HG03139 (cell line): ENCODE measurements around the gene ITGA7.

ENCODE experiments used
- ATAC-seq: cut with Tn5 transposase; IDR thresholded peaks from one replicate; pipeline ENCODE4 v1.9.1; 2021; ENCODE audit not compliant: unreplicated experiment

Gene ITGA7

GRCh38 chr12:55736780-55737580, 29.3 kb upstream of the ITGA7 start:
- peak; percentile 35 for ATAC-seq

GRCh38 chr12:55736076-55736475, 28.4 kb upstream of the ITGA7 start:
- ATAC-seq, result no peak

- ATAC-seq, result no peak
Observed at GRCh38 chr12:55734595-55734994, 26.9 kb upstream of the ITGA7 start.

DNA sequence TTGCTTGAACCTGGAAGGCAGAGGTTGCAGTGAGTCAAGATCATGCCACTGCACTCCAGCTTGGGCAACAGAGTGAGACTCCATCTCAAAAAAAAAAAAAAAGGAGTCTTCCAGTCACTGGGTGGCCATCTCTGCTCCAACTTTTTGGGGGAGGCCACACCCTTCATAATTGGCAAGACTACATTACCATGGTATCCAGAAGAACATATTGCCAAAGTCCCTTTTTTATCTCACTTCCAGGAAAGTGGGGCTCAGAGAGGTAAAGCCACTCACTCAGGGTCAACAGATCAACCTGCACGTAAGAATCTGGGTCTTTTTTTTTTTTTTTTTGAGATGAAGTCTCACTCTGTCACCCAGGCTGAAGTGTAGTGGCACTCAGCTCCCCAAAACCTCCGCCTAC, 26.2 kb upstream of the ITGA7 start:
- no peak for ATAC-seq

DNA sequence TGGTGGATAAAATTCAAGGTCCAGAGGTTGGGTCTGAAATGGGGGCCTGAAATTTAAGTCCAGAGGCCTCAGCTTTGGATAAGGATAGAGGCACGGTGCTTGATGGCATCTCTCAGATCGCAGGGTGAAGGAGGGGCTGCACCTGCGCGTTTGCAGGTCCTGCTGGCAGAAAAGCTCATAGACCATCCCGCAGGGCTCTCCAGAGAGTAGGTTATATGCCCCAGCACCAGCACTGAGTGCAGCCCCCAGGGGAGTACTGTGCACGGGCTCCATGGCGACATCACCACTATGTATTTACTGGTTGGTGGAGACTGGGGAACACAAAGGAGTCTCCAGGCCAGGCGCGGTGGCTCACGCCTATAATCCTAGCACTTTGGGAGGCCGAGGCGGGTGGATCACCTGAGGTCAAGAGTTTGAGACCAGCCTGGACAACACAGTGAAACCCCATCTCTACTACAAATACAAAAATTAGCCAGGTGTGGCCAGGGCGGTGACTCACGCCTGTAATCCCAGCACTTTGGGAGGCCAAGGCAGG, 25.4 kb upstream of the ITGA7 start:
- no peak for ATAC-seq

DNA sequence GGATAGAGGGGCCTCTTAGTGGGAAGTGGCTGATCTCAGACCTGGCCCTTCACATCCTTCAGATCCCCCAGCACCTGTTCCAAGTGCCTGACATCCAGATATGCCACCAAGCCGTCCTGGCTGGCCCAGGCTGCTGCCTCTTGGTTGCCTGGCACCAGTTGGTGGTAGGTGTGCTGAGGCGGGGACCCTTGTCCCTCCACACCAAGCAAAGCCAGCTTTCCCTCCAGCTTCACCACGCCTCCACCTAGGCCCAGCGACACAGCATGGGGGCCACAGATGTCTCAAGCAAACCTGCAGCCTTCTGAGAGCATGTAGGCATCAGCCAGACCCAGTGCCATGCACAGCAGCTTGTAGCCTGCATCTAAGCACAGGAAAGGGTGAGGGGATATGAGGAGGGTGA, 24.6 kb upstream of the ITGA7 start:
- no peak for ATAC-seq

- ATAC-seq, result peak; percentile 50
Observed at GRCh38 chr12:55729819-55730818, 22.4 kb upstream of the ITGA7 start.

- peak; percentile 57 for ATAC-seq
Observed at GRCh38 chr12:55728939-55729818, 21.5 kb upstream of the ITGA7 start, which contains the start of gene CD63. Gene CD63, minus strand, starts transcription at chr12:55729009. Its CDS starts 668 bp downstream, at chr12:55728341.

GRCh38 chr12:55728186-55728938, 20.7 kb upstream of the ITGA7 start:
- no peak for ATAC-seq

DNA sequence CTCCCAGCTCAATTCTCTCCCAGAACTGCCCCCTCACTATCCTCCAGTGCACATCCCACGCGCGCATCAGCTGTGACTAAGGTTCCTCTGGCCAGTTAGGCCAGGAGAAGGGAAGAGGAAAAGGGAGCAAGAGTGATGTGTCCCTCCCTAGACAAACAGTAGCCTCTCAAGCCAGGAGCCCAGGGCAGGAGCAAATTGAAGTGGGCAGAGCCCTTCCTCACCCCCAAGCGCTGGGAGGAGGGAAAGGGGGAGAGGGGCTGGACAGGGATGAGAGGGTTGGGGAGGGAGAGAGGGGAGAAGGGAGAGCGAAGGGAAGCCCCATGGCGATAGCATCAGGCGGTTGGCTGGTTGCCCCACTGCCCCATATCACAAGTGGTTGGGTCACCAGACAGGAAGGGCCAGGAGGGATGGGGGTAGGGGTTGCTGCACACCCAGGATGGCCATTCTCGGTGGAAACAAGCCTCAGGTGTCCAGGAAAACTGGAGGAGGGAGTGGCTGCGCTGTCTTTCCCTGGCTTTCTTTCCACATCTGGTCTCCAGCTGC, 20.0 kb upstream of the ITGA7 start:
- ATAC-seq, result no peak

DNA sequence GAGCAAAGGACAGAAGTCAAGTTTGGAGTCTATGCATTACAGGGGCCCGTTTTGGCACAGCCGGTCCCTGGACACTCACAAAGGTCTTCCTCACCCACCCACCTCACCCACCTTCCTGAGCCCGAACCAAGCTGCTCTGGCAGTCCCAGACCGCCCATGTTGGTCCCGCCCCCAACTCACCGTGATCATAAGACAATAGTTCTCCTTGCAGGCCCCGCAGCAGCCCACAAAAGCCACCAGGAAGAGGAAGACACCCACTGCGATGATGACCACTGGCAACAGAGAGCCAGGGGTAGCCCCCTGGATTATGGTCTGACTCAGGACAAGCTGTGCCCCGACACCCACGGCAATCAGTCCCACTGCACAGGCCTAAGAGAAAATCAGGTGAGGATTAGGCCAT, 19.3 kb upstream of the ITGA7 start:
- no peak for ATAC-seq

- ATAC-seq, result no peak
Observed at GRCh38 chr12:55725556-55725955, 17.9 kb upstream of the ITGA7 start.

GRCh38 chr12:55724940-55725309, 17.2 kb upstream of the ITGA7 start:
- no peak for ATAC-seq

- no peak for ATAC-seq
Observed at GRCh38 chr12:55724226-55724939, 16.7 kb upstream of the ITGA7 start.

GRCh38 chr12:55723516-55724225, 16.0 kb upstream of the ITGA7 start:
- no peak for ATAC-seq

DNA sequence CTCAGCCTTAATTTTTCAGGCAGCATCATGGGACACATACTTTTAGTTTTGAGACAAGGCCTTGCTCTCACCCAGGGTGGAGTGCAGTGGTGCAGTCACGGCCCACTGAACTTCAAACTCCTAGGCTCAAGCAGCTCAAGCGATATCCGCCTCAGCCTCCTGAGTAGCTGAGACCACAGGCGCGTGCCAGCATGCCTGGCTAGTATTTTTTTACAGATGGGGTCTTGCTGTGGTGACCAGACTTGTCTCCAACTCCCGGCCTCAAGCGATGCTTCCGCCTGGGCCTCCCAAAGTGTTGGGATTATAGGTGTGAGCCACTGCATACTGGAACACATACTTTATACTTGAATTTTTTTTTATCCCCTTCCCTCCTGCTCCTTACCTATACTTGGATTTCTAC, 15.2 kb upstream of the ITGA7 start:
- no peak for ATAC-seq

DNA sequence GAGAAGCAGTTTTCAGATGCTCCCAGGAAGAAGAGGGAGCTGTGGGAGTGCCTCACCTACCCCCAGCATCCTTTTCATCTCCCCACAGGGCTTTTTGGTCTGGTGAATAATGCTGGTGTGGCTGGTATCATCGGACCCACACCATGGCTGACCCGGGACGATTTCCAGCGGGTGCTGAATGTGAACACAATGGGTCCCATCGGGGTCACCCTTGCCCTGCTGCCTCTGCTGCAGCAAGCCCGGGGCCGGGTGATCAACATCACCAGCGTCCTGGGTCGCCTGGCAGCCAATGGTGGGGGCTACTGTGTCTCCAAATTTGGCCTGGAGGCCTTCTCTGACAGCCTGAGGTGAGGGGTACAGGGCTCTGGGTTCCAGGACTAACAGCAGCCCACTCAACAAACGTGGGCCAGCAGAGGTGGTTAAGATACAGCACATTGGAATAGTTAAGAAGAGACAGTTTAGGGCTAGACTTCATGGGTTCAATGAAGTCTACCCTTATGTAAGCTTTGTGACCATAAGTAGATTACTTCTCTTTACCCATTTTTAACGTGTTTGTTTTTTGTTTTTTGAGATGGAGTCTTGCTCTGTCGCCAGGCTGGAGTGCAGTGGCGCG, 14.0 kb upstream of the ITGA7 start:
- no peak for ATAC-seq

- ATAC-seq, result no peak
Observed at GRCh38 chr12:55720894-55721444, 13.3 kb upstream of the ITGA7 start.
